ENCODE data around the gene CADM3. TPM values are rescaled to one million over a fixed set of nuclear protein-coding genes. Genes with fewer than 3 reads are reported as not detected.

Gene CADM3
- total RNA-seq, 1 donor from 2014 or later, result 115 TPM

DNA sequence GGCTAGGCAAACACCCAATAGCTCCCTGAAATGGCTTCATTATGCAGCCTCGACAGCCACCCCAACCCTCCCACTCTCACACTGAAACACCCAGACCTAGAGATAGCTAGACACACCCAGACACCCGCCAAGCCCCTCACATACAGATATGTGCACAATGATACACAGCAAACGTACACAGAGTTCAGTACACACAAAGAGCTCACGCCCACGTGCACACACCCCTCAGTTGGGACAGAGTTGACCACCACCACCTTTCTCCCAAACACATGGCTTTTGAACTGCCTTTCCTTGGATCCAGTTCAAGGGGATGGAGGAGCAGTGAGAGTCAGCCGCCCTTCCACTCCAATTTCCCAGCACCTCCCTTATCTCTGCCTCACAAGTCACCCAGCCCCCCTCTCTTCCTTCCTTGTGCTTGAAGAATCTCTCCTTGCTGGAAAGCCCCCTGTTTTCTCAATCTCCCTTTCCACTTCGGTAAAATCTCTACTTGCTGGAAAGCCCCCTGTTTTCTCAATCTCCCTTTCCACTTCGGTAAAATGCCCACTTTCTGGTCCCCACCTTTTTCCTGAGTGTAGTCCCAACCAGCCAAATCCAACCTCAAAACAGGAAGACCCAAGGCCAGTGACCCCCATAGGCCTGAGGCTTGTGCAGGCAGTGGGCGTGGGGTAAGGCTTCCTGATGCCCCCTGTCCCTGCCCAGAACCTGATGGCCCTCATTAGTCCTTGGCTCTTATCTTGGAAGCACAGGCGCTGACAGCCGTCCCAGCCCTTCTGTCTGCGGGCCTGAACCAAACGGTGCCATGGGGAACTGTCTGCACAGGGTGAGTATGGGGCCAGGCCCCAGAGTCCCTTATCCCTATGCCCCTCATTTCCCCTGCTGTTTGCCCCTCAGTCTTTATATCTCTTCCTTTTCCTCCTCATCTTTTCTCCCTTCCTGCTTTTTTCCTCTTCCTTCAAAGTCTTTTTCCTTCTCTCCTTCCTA is 33.0 kb downstream of the CADM3 start, which contains the start of gene ACKR1:
ACKR1 (plus strand) TSS at position 715 of the 981 bp plus-strand sequence; CDS start at position 800, 85 bp downstream.
- DNase-seq (ENCODE audit: low spot score in 2 of 2) (no peak), FAIRE-seq (no peak)

DNA sequence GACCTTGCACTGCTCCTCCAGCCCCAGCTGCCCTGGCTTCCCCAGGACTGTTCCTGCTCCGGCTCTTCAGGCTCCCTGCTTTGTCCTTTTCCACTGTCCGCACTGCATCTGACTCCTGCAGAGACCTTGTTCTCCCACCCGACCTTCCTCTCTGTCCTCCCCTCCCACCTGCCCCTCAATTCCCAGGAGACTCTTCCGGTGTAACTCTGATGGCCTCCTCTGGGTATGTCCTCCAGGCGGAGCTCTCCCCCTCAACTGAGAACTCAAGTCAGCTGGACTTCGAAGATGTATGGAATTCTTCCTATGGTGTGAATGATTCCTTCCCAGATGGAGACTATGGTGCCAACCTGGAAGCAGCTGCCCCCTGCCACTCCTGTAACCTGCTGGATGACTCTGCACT is 33.8 kb downstream of the CADM3 start:
- DNase-seq (ENCODE audit: low spot score in 2 of 2), result no peak
- FAIRE-seq, result no peak

DNA sequence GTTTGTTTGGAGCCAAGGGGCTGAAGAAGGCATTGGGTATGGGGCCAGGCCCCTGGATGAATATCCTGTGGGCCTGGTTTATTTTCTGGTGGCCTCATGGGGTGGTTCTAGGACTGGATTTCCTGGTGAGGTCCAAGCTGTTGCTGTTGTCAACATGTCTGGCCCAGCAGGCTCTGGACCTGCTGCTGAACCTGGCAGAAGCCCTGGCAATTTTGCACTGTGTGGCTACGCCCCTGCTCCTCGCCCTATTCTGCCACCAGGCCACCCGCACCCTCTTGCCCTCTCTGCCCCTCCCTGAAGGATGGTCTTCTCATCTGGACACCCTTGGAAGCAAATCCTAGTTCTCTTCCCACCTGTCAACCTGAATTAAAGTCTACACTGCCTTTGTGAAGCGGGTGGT is 34.7 kb downstream of the CADM3 start:
- DNase-seq (ENCODE audit: low spot score in 2 of 2) (no peak), FAIRE-seq (no peak)

DNA sequence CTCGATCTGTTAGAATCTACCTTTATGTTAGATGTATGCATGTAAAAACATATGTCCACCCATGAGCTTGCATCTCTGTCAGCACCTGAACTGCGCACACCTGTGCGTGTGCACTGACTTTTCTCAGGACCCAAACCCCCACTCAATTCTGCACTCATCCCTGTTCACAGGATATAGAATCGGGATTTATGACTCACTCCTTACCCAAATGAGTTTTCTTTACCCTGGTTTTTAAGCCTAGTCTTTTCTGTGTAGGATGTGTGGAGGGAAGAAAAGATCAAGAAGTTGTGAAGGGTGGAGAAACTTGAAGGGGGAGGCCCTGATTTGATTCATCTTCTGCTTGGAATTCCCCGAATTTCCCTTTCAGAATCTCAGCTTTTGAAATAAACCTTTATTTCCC is 35.7 kb downstream of the CADM3 start:
- DNase-seq (ENCODE audit: low spot score in 2 of 2) (no peak), FAIRE-seq (no peak)

DNA sequence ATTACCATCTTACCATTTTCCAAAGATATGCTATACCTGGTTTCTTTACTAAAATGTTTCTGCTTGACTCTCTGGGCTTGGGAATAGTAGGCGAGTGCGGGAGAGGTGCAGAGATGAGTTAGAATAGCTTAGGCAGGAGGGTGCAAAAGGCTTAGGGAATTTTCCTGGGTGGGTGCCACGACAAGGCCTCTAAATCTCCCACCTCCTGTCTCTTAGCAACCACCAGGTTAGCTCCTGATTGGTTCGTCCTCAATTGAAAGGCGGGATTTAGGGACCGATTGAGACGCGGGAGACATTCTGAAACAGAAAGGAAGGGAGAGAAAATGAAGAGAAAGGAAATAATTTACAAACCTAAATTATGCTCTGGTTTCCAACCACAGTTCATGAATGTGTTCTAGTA is 36.4 kb downstream of the CADM3 start:
- DNase-seq (ENCODE audit: low spot score in 2 of 2), result no peak
- no peak for FAIRE-seq

DNA sequence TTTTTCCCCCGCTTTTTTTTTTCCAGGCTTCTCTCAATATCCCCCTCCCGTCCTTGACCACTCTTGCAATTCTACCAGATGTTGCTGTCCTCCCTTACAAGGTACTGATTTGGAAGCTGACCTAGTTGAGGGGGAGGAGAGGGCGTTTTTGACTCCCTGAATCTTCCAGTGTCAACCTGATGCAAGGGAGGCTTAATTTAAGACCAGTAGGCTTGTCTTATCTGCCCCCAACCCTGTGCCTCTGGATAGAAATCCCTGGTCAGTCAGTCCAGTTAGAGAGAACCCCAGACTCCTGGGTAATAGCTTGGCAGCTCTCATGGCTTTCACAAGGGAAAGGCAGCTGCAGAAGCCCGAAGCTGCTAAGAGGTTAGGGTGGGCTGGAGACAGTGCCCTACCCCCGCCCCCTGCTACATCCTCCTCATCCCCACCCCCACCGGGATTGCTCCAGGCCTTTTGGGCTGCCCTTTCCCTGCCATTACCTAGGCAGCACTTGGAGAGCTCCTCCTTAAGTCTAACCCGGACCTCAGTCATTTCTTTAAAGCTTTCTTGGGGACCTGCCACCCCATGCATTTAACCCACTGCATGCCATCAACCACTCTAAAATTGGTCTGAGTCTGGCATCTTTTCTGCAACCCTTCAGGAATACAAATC is 36.9 kb downstream of the CADM3 start:
- FAIRE-seq (no peak), DNase-seq (ENCODE audit: low spot score in 2 of 2) (no peak)

DNA sequence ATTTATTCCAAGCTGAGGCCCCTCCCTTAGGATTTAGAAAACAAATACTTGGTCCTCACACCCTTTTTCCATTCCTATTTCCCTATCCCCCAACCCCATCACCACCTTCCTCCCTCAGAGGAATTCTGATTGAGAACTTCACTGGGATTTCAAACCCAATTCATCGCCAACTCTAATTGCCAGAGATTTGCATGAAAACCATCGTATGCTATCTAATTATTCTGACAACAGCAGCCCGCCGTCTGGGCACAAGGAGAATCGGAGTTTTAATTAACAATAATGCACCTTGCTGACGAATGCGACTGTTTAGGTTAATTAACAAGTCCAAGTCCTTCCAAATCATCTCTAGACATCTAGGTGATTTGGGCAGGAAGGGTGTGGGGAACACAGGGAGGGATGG is 37.6 kb downstream of the CADM3 start:
- DNase-seq (ENCODE audit: low spot score in 2 of 2) (no peak), FAIRE-seq (no peak)

DNA sequence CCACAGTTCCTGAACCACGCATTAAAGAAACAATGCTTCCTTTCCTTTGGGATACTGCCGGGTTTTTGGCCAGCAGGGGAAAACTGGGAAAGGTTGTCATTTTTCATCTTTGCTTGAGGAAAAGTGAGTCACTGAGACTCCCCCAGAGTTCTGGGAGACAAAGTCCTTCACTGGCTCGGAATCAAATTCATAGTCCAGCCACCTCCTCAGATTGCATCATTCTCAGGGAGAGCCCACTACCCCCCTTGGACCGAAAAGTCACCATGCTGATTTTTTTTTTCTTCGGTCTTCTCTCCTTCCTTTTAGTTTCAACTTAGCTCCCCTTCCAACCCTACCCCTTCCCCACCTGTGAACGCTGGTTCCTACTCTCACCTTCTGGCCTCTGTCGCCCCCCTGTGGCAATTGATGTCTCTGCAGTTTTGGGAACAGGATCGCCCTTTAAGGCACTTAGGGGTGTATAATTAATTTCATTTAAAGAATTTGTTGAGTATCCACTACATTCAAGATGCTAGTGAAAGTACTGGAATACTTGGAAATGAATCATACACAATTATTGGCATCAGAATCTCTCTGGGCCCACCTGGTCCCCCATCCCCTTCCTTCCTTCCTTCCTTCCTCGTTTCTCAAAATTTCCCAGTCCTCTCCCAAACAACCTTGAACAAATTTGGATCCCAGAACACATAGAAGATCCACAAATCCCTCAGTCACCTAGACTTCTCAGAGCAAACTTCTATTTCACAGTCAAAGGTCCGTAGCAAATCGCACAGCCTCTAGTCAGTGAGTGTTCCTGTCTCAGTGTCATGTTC is 40.1 kb downstream of the CADM3 start:
- no peak for FAIRE-seq
- no peak for DNase-seq (ENCODE audit: low spot score in 2 of 2)

DNA sequence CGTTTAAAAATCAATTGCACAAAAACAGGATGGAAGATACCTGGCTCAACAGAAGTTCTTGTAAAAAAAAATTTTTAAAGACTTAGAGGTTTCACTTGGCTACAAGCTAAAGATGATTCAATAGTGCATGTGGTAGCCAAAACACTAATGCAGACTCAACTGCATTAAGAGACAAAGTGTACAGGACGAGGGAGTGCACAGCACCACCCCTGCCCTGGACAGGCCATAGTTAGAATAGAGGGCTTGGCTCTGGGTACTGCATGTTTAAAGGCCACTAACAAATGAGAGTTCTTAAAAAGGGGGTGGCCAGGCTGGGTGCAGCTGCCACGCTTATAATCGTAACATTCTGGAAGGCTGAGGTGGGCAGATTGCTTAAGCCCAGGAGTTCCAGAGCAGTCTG is 41.2 kb downstream of the CADM3 start:
- FAIRE-seq (no peak), DNase-seq (ENCODE audit: low spot score in 2 of 2) (no peak)

DNA sequence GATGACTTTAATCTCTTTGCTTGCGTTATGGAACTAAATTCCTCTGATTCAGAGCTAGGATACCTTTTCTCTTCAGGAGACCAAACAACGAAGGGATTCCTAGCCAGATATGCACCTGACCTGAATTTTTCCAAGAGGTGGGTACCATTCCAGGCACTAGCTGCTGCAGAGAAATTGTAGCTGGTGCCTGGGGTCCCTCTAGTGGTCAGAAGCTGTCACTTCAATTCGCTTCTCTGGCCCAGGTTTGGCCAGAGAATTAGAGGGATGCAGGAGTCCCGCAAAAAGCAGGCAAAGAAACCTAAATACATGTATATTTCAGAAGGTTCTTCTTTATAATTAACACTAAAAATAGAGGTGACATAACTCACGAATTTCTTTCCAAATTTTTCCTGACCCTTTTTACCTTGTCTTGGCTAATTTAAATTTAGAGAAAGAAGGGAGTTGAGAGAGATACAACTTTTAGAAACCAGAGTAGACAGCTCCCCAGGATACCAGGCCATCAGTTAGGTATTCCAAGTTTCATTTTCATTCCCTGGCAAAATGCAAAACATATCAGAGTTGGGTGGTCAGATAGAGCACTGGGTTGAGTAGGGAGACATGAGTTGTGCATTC is 42.8 kb downstream of the CADM3 start:
- no peak for DNase-seq (ENCODE audit: low spot score in 2 of 2)
- FAIRE-seq, result no peak

DNA sequence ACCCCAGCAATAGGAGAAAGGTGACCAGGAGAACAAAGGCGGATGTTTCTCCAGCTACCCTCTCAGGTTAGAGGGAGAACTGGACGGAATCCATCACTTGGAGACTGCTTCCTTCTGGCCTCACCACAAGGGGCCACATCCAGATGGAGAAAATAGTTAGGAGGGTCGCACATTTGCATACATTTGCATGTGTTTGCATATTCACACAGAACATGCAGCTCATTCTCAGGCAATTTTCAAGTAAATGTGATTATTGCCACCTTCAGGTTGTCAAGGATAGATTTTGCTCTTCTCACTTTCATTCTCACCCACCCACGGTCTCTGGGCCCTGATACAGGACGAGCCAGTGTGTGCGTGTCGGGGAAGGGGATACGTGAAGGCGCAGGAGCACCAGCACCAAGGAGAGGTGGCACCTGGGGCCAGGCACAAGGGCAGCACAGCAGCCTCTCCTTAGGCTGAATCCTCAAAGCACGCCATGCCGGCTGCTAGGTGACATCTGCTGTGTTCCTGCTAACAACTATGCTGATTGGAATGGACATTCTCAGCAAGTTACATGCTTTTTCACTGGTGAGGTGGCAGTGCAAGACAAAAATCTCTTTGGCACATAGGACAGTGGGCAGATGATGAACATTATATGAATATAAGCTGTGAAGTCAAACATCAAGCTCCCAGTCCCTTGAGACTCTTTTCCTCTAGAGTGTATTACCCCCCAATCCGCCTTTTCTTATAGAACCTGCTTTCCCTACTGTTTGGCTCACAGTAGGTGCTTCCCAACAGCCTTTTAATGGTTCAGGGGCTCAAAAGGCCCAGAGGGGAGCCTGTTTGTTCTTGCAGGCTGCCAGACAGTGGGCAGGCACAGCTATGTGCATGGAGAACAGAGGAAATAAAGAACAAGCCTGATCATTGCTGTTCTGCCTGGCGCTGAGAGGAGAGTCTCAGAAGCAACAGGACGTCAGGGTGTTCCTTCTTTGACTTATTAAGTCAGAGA is 47.5 kb downstream of the CADM3 start:
- DNase-seq (ENCODE audit: low spot score in 2 of 2) (no peak), FAIRE-seq (no peak)

DNA sequence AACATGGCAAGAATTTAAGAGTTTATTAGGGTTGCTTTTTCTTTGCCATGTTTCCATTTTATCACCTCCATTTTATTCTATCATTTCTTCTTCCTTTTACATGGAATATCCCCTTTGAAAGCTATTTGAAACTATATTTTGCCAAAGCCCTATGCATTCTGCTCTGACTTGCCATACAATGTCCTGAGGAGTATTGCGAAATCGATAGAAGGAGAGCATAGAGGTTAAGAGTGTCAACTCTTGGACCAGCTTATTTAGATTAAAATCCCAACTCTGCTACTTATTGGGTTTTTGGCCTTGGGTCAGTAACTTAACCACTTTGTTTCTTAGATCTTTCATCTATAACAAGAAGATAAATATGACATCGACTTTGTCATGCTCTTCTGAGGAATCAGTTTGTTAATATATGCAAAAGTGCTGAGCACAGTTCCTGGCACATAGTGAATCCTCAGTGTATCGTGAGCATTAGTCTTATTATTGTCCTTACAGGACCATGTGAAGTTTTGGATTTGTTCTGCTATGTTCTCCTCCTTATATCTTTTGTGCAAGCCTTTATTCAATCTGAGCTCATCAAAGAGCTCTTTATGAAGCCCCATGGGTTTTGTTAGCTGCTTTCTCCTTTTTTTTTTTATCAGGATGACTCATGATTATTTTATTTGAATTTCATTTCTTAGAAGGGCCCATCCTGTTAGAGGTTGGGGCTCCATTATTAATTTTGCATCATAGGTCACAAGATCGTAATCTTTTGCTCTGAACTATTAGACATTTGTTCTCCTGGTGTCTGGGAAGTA is 50.9 kb downstream of the CADM3 start:
- FAIRE-seq (no peak), DNase-seq (ENCODE audit: low spot score in 2 of 2) (no peak)

DNA sequence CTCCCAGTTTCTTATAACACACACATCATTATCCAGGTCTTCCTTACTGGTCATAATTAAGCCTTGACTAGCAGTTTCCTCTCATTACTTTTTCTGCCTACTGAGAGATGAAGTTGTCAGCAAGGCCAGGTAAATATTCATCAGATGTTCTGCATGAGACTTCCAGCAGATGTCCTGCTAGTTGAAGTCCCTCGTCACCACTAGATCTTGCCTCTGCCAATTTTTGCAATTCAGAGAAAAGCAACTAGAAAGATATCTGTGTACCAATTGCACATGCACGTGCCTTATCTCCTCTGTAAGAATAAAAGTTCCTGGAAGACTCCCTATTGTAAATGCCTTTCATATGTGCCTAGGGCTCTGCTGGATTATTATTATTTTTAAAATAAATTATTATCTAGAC is 51.6 kb downstream of the CADM3 start:
- DNase-seq (ENCODE audit: low spot score in 2 of 2) (no peak), FAIRE-seq (no peak)

DNA sequence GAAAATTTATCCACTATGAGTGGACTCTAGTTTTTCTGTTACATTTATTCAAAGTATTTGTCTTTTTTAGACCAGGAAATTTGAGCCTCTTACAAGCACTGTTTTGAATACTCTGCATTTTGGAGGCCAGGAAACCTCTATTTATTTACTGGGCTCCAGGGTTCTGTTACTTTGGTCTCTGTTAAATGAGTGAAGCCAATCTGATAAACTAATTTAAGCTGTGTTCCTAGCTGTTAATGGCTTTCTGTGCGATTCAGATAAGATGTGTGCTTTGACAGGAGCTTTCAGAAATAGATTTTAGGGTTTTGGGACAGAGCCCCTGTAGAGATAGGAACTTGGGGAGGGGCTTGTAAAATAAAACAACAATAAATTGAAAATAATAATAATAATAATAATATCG is 57.1 kb downstream of the CADM3 start:
- FAIRE-seq, result no peak
- DNase-seq (ENCODE audit: low spot score in 2 of 2), result no peak

DNA sequence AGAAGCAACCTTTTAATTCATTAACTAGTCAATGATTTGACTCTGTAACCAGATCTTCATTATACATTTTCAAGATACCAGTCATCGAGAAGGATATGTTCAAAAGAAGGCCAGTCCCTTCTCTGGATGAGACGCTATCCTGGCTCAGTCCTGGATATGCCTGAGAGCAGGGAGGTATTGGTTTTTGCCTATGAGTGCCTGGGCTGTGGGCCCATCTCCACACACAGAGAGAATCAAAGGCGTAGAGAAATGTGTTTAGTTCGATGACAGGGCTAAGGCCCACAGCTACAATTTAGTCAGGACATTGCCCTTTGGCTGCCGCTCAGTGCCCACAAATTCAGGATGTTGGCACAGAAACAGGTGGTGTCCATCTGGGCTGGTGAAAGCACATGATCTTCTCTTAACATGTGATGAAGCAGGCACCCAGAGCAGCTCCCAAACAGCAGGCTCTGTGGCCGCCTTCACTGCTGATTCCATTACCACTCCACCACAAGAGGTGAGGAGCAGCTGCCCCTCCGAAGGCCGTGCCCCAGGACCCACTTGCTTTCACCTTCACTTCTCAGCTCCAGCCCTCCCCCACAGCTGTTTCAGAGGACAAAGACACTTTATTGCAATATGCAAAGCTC is 58.0 kb downstream of the CADM3 start:
- no peak for FAIRE-seq
- DNase-seq (ENCODE audit: low spot score in 2 of 2), result no peak

DNA sequence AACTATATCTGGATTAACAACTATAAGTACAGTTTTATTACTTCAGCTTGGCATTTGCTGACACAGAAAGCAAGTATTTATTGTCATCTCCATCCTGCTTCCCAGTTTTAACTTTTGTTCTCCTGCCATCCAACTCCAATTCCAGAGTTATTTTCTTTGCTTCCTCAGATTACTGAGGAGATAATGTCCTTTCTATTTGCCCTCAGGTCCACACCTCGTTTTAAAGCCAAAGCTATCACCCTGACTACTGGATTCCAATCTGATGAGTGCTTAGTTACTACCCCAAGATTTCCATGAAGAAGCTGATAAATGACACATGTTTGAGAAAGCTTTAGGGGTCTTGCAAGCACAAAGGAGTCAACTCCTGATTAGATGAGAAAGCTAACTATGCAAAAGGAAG is 58.5 kb downstream of the CADM3 start:
- no peak for FAIRE-seq
- no peak for DNase-seq (ENCODE audit: low spot score in 2 of 2)

DNA sequence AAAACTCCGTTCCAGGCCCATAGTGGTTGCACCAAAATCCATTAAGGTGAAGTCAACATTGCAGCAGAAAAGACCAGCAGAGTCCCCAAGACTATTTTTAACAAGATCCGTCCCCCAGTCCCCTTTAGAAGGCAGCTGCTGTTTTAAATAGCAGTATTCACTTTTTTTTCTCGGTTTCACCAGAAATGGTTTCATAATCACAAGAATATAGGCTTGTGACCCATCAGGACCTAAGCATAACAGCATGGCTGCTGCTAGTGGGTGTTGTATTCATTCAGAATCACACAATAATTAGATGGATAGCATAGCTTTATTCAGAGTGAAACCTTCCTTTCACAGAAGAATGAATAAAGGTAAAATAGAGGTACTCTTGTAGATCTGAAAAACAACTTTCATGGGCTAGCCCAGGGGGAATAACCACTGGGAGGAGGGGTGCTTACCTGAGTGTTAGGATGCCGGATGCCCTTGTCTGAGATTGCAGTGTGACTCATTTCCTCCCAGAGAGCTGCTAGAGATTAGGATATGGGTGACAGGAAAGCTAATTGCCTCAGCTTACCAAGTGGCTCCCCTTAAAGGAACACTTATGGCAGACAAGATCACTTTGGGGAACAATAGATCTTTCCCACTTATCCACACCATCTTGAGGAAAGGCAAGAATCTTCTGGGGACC is 68.3 kb downstream of the CADM3 start:
- DNase-seq (ENCODE audit: low spot score in 2 of 2) (no peak), FAIRE-seq (no peak)

DNA sequence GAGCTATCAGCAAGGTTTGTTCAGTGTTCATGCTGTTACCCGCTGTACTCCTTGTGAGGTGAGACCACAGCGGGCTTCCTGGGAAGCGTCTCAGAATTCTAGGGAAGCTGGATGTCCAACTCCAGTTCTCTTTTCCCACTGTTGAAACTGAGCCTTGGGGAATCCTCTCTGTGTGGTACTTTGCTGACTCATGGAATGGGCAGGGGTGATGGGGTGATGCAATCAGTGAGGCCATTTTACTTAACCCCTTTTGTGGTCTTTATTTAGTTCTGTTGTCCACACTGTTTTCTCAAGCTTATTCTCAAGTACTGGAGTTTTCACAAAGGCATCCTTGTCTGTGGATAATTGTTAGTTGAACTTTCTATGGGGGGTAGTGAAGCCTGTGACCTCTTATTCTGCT is 75.9 kb downstream of the CADM3 start:
- FAIRE-seq, result no peak
- DNase-seq (ENCODE audit: low spot score in 2 of 2), result no peak
